ENCODE measurements around the gene DRG1. TPM values are rescaled to one million over a fixed set of nuclear protein-coding genes. Genes with fewer than 3 reads are reported as not detected.

DRG1 gene
- total and polyA plus RNA-seq, 2 experiments from 2014 or later: 63.9 to 87.6 TPM

GRCh38 chr22:31445642-31446041 lies 46.2 kb downstream of the DRG1 start:
- H3K27ac ChIP-seq (ENCODE audit: low read depth): no peak overlapping the region

More at GRCh38 chr22:31445642-31446041, 46.2 kb downstream of the DRG1 start:
- H3K4me3 ChIP-seq: no peak overlapping the region
- Mint-ChIP-seq H3K36me3 (ENCODE audit: low read depth) (peaks cover 34% of the 10 kb centered on the region), H3K27ac (no peak overlapping the region), H3K9me3 (no peaks in the 10 kb centered on the region), H3K27me3 (ENCODE audit: insufficient read depth, low read depth, poor library complexity) (peaks cover 4% of the 10 kb centered on the region), H3K4me3 (no peak overlapping the region), H3K4me1 (no peaks in the 10 kb centered on the region)
- H3K27me3 ChIP-seq (ENCODE audit: insufficient read depth): no peaks in the 10 kb centered on the region
- H3K79me2 ChIP-seq (replicated peaks; ENCODE audit: insufficient read depth): no peaks in the 10 kb centered on the region
- H3K9me2 ChIP-seq (ENCODE audit: insufficient read depth): no peaks in the 10 kb centered on the region
- DNase-seq (ENCODE audit: low spot score) (no peak), ATAC-seq (no peak)
- no peak overlapping the region for H2AFZ ChIP-seq
- H3K4me1 ChIP-seq (ENCODE audit: insufficient read depth): no peaks in the 10 kb centered on the region
- TF ChIP-seq ETS1 (IDR thresholded peaks at IDR 0.05) (no peak), POLR2AphosphoS5 (IDR thresholded peaks at IDR 0.05; ENCODE audit: low read depth) (no peak), EZH2 (IDR thresholded peaks at IDR 0.05; ENCODE audit: low read depth, unreplicated experiment) (no peak), ZNF462 (CRISPR knock-in tag; IDR thresholded peaks at IDR 0.05) (no peak)
- H3K4me2 ChIP-seq: no peak overlapping the region
- peaks cover 4% of the 10 kb centered on the region; the same call in 1 of the 2 replicates for H4K20me1 ChIP-seq (replicated peaks; ENCODE audit: insufficient read depth)
- peaks cover 8% of the 10 kb centered on the region for H3K36me3 ChIP-seq (ENCODE audit: insufficient read depth)
- H3F3A ChIP-seq (replicated peaks; ENCODE audit: low read depth): peaks cover 9% of the 10 kb centered on the region; the same call in 1 of the 2 replicates

Data from GM23338 (cell line).